Mucosa of descending colon (tissue), 3 donors: ENCODE results near the gene RBM20. TPM values are rescaled to one million over a fixed set of nuclear protein-coding genes. Genes with fewer than 3 reads are reported as not detected.
A peak's percentile ranks its signal among the peaks of the same experiment; 100 is the strongest.

Experiments used
- ATAC-seq: fragments of 200-7000 bp; cut with Tn5 transposase; one replicate; pipeline ENCODE4 v1.9.1; 2020; ENCODE audit warnings: mild to moderate bottlenecking, moderate library complexity
- DNase-seq, 3 donors: peaks; one replicate each; pipeline ENCODE4 v3.0.0-alpha.2; 2020
- H3K36me3 ChIP-seq: fragments of 200-600 bp; one replicate; pipeline ENCODE4 v1.8.0; 2021; ENCODE audit warnings: low read depth, mild to moderate bottlenecking
- H3K4me1 ChIP-seq: fragments of 200-600 bp; one replicate; pipeline ENCODE4 v1.8.0; 2021; ENCODE audit warnings: low read depth, mild to moderate bottlenecking
- H3K4me3 ChIP-seq: fragments of 200-600 bp; one replicate; pipeline ENCODE4 v1.8.0; 2021; ENCODE audit warnings: mild to moderate bottlenecking
- H3K9me3 ChIP-seq: fragments of 200-600 bp; one replicate; pipeline ENCODE4 v1.8.0; 2021; ENCODE audit warnings: mild to moderate bottlenecking
- intact Hi-C, 2 donors: fragments of 100-400 bp; cut with DNase I in 1 of 2; cut with micrococcal nuclease in 1 of 2; formaldehyde crosslinking; loops; one replicate each; pipeline versions ENCODE4 v1.11.0 to v1.11.1; 2022; cut with DNase I, micrococcal nuclease
- total RNA-seq, 3 donors: library from RNA; stranded (reverse); fragmentation: NEBNext Ultra II Directional in 2 of 3; extraction: Animal tissue kit (Norgen Biotek cat#: 25700) in 2 of 3; gene quantifications; one replicate each; pipeline versions ENCODE4 v1.2.1 to v1.2.4, GENCODE V29; 2021 to 2023
- TF ChIP-seq, protein P1 (sequence below): fragments of 200-600 bp; IDR thresholded peaks from one replicate; pipeline ENCODE4 v1.8.0; 2022; ENCODE audit warnings: antibody characterized with exemption, mild to moderate bottlenecking
- donor health status: DM: no; HTN: no; CAD: no; lungs with moderate emphysema.
- donor health status: DM: no; HTN: no; CAD: no.
- donor health status: DM: no; HTN: yes; CAD: no.

The RBM20 gene
- total RNA-seq, 3 donors from 2014 or later = 0.46 to 9.7 (median 2.0) TPM

- no peak overlapping the region for H3K4me3 ChIP-seq
- intact Hi-C loops = loop anchor here in 1 of 2 donors (10.0 kb wide), 1 partner anchor 68 kb away; the partner anchor contains the start of gene PDCD4
Measured at GRCh38 chr10:110806335-110806734, 162.2 kb downstream of the RBM20 start.

GRCh38 chr10:110808123-110808522 is 164.0 kb downstream of the RBM20 start:
- Histone ChIP-seq H3K4me3 (no peak overlapping the region), H3K4me1 (peaks cover 17% of the 10 kb centered on the region), H3K36me3 (no peaks in the 10 kb centered on the region), H3K9me3 (no peaks in the 10 kb centered on the region)
- intact Hi-C loops = loop anchor here in 1 of 2 donors (10.0 kb wide), 1 partner anchor 67 kb away; the partner anchor contains the start of gene PDCD4
- TF ChIP-seq, protein P1, sequence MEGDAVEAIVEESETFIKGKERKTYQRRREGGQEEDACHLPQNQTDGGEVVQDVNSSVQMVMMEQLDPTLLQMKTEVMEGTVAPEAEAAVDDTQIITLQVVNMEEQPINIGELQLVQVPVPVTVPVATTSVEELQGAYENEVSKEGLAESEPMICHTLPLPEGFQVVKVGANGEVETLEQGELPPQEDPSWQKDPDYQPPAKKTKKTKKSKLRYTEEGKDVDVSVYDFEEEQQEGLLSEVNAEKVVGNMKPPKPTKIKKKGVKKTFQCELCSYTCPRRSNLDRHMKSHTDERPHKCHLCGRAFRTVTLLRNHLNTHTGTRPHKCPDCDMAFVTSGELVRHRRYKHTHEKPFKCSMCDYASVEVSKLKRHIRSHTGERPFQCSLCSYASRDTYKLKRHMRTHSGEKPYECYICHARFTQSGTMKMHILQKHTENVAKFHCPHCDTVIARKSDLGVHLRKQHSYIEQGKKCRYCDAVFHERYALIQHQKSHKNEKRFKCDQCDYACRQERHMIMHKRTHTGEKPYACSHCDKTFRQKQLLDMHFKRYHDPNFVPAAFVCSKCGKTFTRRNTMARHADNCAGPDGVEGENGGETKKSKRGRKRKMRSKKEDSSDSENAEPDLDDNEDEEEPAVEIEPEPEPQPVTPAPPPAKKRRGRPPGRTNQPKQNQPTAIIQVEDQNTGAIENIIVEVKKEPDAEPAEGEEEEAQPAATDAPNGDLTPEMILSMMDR = no peak
- DNase-seq (no peak), ATAC-seq (no peak)

More at GRCh38 chr10:110806335-110806734, 162.2 kb downstream of the RBM20 start:
- Histone ChIP-seq H3K9me3 (no peaks in the 10 kb centered on the region), H3K36me3 (no peaks in the 10 kb centered on the region), H3K4me1 (peaks cover 19% of the 10 kb centered on the region)
- DNase-seq (no peak), ATAC-seq (no peak)
- TF ChIP-seq, protein P1 = no peak

GRCh38 chr10:110808615-110809014 is 164.5 kb downstream of the RBM20 start:
- H3K4me1 ChIP-seq = peaks cover 12% of the 10 kb centered on the region
- DNase-seq = peak in 1 of 3 donors; percentile 71
- TF ChIP-seq, protein P1 = no peak
- intact Hi-C loops = loop anchor here in 1 of 2 donors (10.0 kb wide), 1 partner anchor 66 kb away; the partner anchor contains the start of gene PDCD4
- H3K4me3 ChIP-seq = no peak overlapping the region
- no peaks in the 10 kb centered on the region for H3K36me3 ChIP-seq
- peak; percentile 83 for ATAC-seq
- no peaks in the 10 kb centered on the region for H3K9me3 ChIP-seq

GRCh38 chr10:110810625-110811024 is 166.5 kb downstream of the RBM20 start:
- no peaks in the 10 kb centered on the region for H3K36me3 ChIP-seq
- TF ChIP-seq, protein P1 = no peak
- H3K4me3 ChIP-seq = no peak overlapping the region
- H3K4me1 ChIP-seq = no peaks in the 10 kb centered on the region
- H3K9me3 ChIP-seq = no peaks in the 10 kb centered on the region
- ATAC-seq (no peak), DNase-seq (no peak)
- intact Hi-C loops = no loop called here

DNA sequence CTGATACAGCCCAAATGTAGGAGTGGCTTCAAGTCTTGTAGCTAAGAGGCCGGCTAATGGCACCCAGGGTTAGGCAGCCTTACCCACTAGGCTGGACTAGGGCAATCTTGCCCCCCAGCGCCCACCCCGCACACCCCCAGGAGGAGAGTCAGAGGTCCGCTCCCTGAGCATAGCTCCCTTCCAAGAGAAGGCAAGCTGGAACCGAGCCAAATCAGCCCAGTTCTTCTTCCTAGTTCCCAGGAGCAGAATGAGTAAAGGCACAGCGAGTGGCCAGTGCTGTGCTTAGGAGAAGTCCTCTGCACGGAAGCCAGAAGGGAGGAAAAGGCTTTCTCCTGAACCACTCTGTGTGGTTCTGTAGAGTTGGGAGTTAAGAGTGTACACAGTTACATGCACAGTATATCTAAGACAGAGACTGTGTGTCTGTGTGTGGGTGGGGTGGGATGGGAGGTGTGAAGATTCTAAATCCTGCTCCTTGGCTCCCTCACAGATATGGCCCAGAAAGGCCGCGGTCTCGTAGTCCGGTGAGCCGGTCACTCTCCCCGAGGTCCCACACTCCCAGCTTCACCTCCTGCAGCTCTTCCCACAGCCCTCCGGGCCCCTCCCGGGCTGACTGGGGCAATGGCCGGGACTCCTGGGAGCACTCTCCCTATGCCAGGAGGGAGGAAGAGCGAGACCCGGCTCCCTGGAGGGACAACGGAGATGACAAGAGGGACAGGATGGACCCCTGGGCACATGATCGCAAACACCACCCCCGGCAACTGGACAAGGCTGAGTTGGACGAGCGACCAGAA is 167.8 kb downstream of the RBM20 start:
- TF ChIP-seq, protein P1 = no peak
- Histone ChIP-seq H3K4me1 (no peaks in the 10 kb centered on the region), H3K36me3 (no peaks in the 10 kb centered on the region), H3K4me3 (no peak overlapping the region), H3K9me3 (no peaks in the 10 kb centered on the region)
- ATAC-seq (no peak), DNase-seq (peak in 1 of 3 donors; percentile 57)
- intact Hi-C loops = no loop called here
